ENCODE results near the gene RUNDC3A.

GRCh38 chr17:44361292-44362260 lies 53.2 kb downstream of the RUNDC3A start:
- TF ChIP-seq CTCF (IDR thresholded peaks at IDR 0.05) (no peak), POLR2A (IDR thresholded peaks at IDR 0.05) (no peak)

Measured in thyroid gland (tissue), 4 donors.